Measurements from ENCODE around the gene GRAP. TPM values are rescaled to one million over a fixed set of nuclear protein-coding genes. Genes with fewer than 3 reads are reported as not detected.

The GRAP gene
- total RNA-seq, 1 donor from 2014 or later, result 1.8 TPM

DNA sequence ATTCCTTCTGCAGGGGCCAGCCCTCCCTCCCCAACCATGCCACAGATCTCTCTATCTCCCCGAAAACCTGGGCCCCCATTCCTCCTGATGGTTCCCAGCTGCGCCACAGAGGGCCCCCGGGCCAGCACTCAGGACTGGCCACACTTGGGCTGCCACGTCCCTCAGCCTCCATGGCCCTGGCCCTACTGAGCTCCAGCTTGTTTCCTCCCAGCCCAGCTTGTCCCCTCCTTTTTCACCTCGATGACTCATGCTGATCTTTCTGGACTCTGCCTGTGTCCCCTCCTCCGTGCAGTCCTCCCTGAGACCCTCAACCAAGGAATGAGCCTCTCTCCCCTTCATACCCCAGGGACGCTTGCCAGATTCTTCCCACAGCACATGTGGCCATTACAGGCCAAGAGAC, 31.3 kb downstream of the GRAP start:
- Histone ChIP-seq H3K27ac (no peak overlapping the region), H3K27me3 (no peaks in the 10 kb centered on the region), H3K36me3 (no peaks in the 10 kb centered on the region), H3K4me3 (no peak overlapping the region), H3K4me1 (no peaks in the 10 kb centered on the region), H3K9me3 (no peaks in the 10 kb centered on the region)
- intact Hi-C loops (cut with DNase I), result no loop called here
- no peak for DNase-seq (ENCODE audit: low spot score in 2 of 2)
- TF ChIP-seq, protein P1, sequence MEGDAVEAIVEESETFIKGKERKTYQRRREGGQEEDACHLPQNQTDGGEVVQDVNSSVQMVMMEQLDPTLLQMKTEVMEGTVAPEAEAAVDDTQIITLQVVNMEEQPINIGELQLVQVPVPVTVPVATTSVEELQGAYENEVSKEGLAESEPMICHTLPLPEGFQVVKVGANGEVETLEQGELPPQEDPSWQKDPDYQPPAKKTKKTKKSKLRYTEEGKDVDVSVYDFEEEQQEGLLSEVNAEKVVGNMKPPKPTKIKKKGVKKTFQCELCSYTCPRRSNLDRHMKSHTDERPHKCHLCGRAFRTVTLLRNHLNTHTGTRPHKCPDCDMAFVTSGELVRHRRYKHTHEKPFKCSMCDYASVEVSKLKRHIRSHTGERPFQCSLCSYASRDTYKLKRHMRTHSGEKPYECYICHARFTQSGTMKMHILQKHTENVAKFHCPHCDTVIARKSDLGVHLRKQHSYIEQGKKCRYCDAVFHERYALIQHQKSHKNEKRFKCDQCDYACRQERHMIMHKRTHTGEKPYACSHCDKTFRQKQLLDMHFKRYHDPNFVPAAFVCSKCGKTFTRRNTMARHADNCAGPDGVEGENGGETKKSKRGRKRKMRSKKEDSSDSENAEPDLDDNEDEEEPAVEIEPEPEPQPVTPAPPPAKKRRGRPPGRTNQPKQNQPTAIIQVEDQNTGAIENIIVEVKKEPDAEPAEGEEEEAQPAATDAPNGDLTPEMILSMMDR (IDR thresholded peaks at IDR 0.05), result no peak

DNA sequence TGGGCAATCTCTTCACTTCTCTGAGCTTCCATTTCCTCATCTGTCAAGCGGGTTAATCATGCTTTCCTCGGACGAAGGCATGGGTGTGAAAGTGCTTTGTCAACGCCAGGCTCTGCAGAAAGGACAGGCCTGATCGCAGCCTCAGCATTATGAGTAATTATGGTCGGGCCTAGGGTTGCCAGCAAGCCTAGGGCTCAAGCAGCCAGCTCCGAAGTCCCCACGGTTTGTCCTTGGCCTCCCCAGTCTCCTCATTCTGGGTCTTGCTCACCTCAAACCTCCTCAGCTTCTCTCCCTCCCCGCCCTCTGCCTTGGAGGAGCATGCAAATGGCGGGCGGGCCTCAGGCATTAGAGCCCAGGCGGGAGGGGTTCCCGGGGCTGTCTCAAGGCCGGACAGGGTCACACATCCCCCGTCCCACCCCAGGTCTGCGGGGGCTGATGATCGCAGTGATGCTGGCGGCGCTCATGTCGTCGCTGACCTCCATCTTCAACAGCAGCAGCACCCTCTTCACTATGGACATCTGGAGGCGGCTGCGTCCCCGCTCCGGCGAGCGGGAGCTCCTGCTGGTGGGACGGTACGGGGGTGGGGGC, 32.0 kb downstream of the GRAP start:
- Histone ChIP-seq H3K27me3 (no peaks in the 10 kb centered on the region), H3K27ac (no peak overlapping the region), H3K4me1 (no peaks in the 10 kb centered on the region), H3K36me3 (no peaks in the 10 kb centered on the region), H3K4me3 (no peak overlapping the region), H3K9me3 (no peaks in the 10 kb centered on the region)
- intact Hi-C loops (cut with DNase I), result no loop called here
- TF ChIP-seq, protein P1 (IDR thresholded peaks at IDR 0.05), result no peak
- DNase-seq (ENCODE audit: low spot score in 2 of 2), result no peak

DNA sequence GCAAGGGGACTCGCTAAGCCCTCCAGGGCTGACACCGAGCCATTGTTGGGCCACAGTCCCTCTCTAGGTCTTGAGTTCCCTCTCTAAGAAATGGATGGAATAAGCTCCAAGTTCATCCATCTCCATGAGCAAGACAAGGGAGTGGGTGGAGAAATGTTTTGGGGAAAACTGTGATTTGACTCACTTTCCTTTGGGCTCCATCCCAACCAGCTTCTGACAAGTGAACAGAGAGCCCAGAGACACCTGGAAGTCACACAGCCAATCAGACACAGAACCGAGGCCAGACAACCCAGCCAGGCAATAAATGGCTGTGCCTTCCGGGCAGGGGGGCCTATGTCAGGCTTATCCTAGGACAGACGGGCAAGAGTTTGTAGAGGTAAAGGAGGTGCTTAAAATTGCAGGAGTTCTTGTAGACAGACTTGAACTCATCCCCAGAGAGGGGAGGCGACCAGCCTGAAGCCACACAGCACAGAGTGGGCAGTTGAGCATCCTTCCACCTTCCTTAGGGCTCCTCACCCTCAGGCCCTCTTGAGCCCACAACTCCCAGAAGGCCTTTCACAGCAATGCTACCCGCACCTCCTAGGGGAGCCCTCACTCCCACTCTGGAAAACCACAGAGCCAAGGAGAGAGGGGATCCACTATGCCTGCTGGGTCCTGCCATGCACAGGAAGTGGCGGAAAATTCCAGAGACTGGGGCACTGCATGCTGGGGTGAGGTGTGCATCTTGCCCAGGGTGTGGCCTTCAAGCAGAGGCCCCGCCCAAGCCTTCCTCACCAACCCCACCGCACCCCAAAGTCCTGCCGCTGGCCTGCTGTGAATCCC, 32.7 kb downstream of the GRAP start:
- no peak for DNase-seq (ENCODE audit: low spot score in 2 of 2)
- Histone ChIP-seq H3K36me3 (no peaks in the 10 kb centered on the region), H3K4me3 (no peak overlapping the region), H3K9me3 (no peaks in the 10 kb centered on the region), H3K27ac (no peak overlapping the region), H3K27me3 (no peaks in the 10 kb centered on the region), H3K4me1 (no peaks in the 10 kb centered on the region)
- TF ChIP-seq, protein P1 (IDR thresholded peaks at IDR 0.05), result no peak
- intact Hi-C loops (cut with DNase I), result no loop called here

DNA sequence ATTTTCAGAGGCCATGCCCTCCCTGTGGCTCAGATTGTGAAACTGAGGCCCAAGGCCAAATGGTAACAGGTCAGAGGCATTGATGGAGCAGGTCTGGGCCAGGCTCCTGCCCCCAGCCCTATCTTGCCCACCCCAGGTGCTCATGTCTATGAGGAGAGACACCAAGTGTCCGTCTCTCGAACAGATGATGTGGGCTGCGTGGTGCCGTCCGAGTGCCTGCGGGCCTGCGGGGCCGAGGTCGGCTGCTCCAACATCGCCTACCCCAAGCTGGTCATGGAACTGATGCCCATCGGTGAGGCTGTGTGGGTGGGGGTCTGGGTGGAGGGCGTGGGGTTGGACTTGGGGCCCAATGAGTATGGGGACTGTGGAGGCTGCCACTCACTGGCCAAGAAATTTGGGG, 33.5 kb downstream of the GRAP start:
- no peak for DNase-seq (ENCODE audit: low spot score in 2 of 2)
- intact Hi-C loops (cut with DNase I), result no loop called here
- Histone ChIP-seq H3K27ac (no peak overlapping the region), H3K36me3 (no peaks in the 10 kb centered on the region), H3K9me3 (no peaks in the 10 kb centered on the region), H3K27me3 (no peaks in the 10 kb centered on the region), H3K4me3 (no peak overlapping the region), H3K4me1 (no peaks in the 10 kb centered on the region)
- TF ChIP-seq, protein P1 (IDR thresholded peaks at IDR 0.05), result no peak

DNA sequence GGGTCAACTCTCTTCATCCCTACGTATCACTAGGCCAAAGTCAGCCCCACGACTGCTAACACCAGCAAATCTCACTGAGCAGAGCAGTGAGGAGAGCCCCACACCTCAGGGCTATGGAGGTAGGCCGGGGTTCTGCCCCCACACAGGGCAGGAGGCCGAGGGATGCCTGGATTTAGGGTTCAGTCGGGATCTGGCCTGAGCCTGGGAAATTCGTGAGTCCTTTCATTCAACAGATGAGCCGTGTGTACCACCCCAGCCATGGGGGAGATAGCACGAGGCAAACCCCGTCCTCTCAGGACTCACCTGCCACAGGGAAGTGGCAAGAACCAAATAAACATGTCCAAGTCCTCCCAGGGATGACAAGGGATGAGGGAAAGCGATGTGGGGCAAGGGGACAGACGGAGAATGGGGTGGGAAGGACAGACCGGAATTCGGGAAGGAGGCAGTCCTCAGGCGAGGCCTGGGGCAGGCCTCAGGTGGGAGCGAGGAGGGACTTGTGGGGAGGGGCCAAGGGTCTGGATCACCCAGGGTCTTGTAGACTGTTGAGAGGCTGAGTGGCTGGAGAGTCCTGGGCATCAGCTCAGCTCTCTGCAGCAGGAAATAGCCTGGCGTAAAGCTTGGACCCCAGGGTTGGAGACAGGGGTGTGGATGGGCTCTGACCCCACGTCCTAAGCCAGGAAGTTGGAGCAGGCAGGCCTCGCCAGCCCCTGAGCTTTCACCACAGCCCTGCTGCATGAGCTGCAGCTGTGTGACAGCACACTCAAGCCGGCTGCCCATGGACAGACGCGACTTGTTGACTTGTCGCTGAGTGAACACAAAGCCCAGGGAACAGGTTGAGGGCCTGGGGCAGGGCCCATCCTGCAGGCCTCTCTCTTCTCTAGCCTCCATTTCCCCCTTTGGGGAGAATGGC, 34.3 kb downstream of the GRAP start:
- H3K27me3 ChIP-seq, result no peaks in the 10 kb centered on the region
- no peaks in the 10 kb centered on the region for H3K4me1 ChIP-seq
- no peak overlapping the region for H3K4me3 ChIP-seq
- TF ChIP-seq, protein P1 (IDR thresholded peaks at IDR 0.05), result no peak
- H3K27ac ChIP-seq, result no peak overlapping the region
- no peaks in the 10 kb centered on the region for H3K36me3 ChIP-seq
- intact Hi-C loops (cut with DNase I), result no loop called here
- DNase-seq (ENCODE audit: low spot score in 2 of 2), result no peak
- no peaks in the 10 kb centered on the region for H3K9me3 ChIP-seq

Data from ascending aorta (tissue), 2 donors.